Endothelial cell (in vitro differentiated cells): ENCODE measurements around the gene GAGE10. TPM values are rescaled to one million over a fixed set of nuclear protein-coding genes. Genes with fewer than 3 reads are reported as not detected.

Experiments used
- DNase-seq: peaks from one replicate; pipeline ENCODE4 v3.0.0; 2021; ENCODE audit warnings: low spot score
- H3K27ac Mint-ChIP-seq: one replicate; pipeline ENCODE4 v1.8.0; 2021; ENCODE audit warnings: mixed read lengths, inconsistent platforms; ENCODE audit not compliant: unreplicated experiment
- H3K27me3 Mint-ChIP-seq: one replicate; pipeline ENCODE4 v1.8.0; 2021; ENCODE audit warnings: mild to moderate bottlenecking, moderate library complexity, mixed read lengths, inconsistent platforms; ENCODE audit not compliant: unreplicated experiment
- H3K36me3 Mint-ChIP-seq: one replicate; pipeline ENCODE4 v1.8.0; 2021; ENCODE audit warnings: mild to moderate bottlenecking, low read depth, mixed read lengths, inconsistent platforms; ENCODE audit not compliant: unreplicated experiment
- H3K4me1 Mint-ChIP-seq: one replicate; pipeline ENCODE4 v1.8.0; 2021; ENCODE audit warnings: mild to moderate bottlenecking, mixed read lengths, inconsistent platforms; ENCODE audit not compliant: unreplicated experiment
- H3K4me3 Mint-ChIP-seq: one replicate; pipeline ENCODE4 v1.8.0; 2021; ENCODE audit warnings: mild to moderate bottlenecking, mixed read lengths, inconsistent platforms; ENCODE audit not compliant: unreplicated experiment
- H3K9me3 Mint-ChIP-seq: one replicate; pipeline ENCODE4 v1.8.0; 2021; ENCODE audit warnings: mixed read lengths, inconsistent platforms; ENCODE audit not compliant: unreplicated experiment
- total RNA-seq: library from RNA; stranded (reverse); fragmentation: NEBNext Ultra II Directional; extraction: Animal tissue kit (Norgen Biotek cat#: 25700); gene quantifications from one replicate; pipeline ENCODE4 v1.2.1, GENCODE V29; 2021; ENCODE audit not compliant: unreplicated experiment
- TF ChIP-seq, protein P1 (sequence below): fragments of 200-600 bp; sonication (generic); IDR thresholded peaks from one replicate; pipeline ENCODE4 v1.5.0; 2021; ENCODE audit warnings: antibody characterized with exemption; ENCODE audit not compliant: unreplicated experiment

Gene GAGE10
- total RNA-seq, 1 donor from 2014 or later, result not detected

DNA sequence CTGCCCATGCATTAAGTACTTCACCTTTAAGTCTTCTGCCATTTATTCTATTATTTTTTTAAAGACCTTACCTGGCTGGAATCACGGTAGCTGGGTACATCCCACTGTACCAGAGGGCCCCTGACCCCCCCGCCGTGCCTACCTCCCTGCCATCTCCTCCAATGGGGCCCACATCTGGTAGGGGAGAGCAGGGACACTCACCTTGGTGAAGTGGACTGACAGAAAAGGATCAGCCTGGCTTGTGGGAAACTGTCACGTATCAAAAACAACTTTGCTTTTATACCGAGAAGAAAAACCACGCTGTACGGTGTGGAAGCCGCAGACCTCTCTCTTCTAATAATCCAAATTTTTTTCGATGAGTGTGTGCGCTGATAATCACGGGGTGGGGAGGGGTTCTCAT lies 39.0 kb upstream of the GAGE10 start, which contains the start of gene FOXP3:
Gene FOXP3 (minus strand): TSS at position 251 of the 400 bp plus-strand sequence. CDS start 6,205 bp downstream, outside the sequence.
- Mint-ChIP-seq H3K9me3 (no peaks in the 10 kb centered on the region), H3K4me1 (peaks cover 13% of the 10 kb centered on the region), H3K27ac (no peak within 1 kb of the TSS), H3K4me3 (no peak within 1 kb of the TSS), H3K36me3 (peaks cover 4% of the 10 kb centered on the region), H3K27me3 (peaks cover 16% of the 10 kb centered on the region)
- TF ChIP-seq, protein P1, sequence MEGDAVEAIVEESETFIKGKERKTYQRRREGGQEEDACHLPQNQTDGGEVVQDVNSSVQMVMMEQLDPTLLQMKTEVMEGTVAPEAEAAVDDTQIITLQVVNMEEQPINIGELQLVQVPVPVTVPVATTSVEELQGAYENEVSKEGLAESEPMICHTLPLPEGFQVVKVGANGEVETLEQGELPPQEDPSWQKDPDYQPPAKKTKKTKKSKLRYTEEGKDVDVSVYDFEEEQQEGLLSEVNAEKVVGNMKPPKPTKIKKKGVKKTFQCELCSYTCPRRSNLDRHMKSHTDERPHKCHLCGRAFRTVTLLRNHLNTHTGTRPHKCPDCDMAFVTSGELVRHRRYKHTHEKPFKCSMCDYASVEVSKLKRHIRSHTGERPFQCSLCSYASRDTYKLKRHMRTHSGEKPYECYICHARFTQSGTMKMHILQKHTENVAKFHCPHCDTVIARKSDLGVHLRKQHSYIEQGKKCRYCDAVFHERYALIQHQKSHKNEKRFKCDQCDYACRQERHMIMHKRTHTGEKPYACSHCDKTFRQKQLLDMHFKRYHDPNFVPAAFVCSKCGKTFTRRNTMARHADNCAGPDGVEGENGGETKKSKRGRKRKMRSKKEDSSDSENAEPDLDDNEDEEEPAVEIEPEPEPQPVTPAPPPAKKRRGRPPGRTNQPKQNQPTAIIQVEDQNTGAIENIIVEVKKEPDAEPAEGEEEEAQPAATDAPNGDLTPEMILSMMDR, result no peak
- DNase-seq, result no peak

DNA sequence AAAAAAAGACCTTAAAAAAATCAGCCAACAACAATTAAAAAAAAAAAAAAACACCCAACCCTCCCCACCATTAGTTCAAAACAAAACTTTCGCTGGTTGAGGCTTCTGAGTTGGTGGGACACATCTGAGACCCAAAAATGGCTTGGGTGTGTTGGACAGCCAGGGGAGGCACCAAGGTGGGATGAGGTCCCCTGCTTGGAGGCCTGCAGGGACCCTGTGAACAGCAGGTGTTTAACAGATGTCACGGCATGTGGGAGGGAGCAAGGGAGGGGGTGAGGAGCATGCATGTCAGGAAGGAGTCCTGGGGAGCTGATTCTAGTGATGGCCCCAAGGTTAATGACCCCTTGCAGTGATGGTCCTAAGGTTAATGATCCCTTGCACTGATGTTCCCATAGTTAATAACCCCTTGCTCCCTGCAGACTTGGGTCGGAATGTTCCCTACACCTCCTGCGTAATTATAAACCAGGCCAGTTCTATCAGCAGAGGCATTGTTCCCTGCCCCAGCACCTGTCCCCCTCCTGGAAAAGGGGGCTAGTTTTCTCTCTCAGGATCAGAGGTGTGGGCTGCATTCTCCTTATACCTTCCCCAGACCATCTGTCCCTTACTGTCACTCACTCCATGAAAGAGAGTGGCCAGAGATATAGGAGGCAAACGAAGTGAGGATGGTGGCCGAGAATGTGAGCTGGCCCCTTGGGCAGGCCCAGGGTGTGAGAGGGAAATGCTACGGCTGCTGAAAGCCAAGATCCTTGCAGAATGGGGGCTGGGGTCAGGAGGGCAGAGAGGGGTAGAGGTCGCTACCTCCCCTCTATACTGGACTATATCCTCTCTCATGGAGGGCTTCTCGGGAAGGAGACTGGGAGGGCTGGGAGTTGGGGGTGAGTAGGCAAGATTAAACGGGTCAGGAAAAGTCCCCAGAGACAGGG lies 36.7 kb upstream of the GAGE10 start:
- TF ChIP-seq, protein P1, result no peak
- peaks cover 4% of the 10 kb centered on the region for H3K36me3 Mint-ChIP-seq
- no peaks in the 10 kb centered on the region for H3K9me3 Mint-ChIP-seq
- DNase-seq, result no peak
- H3K27me3 Mint-ChIP-seq, result peaks cover 17% of the 10 kb centered on the region
- no peak overlapping the region for H3K4me3 Mint-ChIP-seq
- H3K4me1 Mint-ChIP-seq, result peaks cover 18% of the 10 kb centered on the region
- no peak overlapping the region for H3K27ac Mint-ChIP-seq

DNA sequence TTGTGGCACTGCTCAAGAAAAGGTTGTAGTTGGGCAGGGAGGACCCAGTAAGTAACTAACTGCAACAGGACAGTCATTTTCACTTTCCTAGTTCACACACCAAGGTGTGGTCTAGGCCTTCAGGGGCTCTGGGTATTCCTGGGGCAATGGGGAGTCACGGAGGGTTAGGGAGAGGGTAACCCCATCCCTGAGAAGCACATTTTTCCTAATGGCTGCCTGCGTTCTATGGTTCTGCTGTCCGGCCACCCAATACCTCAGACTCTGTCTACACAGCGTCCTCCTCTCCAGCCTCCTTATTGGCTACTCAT lies 34.8 kb upstream of the GAGE10 start:
- no peak for DNase-seq
- H3K27ac Mint-ChIP-seq, result peak overlapping the region; percentile 100
- peaks cover 4% of the 10 kb centered on the region for H3K36me3 Mint-ChIP-seq
- peak overlapping the region; percentile 99 for H3K4me3 Mint-ChIP-seq
- H3K9me3 Mint-ChIP-seq, result no peaks in the 10 kb centered on the region
- H3K4me1 Mint-ChIP-seq, result peaks cover 24% of the 10 kb centered on the region
- peaks cover 14% of the 10 kb centered on the region for H3K27me3 Mint-ChIP-seq
- TF ChIP-seq, protein P1, result no peak

DNA sequence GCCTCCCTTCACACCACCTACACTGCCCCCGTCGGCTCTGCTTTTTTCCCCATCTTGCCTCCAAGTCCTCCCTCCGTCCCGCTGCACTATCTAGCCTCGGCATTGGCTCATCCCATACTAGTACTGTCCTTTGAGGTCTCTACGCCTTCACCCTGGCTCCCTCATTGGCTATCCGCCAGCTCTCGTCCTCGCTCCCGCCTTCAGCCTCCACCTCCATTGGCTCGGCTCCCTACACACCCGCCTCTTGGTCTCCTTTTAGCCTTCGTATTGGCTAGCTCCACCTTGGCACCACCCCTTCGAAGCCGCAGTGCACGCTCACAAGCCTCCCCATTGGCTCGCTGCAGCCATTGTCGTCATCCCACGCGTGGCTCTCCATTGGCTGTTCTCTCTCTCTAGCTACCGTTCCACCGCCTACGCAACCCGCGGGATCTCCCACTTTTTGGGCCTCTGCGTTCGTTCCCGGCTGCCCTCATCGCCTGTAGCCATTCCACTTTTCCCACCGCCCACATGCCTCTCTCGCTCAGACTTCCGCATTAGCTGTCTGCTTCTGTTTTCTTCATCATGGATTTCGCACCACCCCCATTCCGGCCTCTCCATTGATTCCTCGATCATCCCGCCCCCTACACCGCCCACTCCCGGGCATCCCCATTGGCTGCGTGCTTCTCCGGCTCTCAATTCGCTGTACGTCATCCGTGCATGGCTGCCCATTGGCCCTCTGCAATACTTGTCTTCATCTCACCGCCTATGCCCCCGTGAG lies 34.3 kb upstream of the GAGE10 start:
- Mint-ChIP-seq H3K9me3 (no peaks in the 10 kb centered on the region), H3K27ac (peak overlapping the region; percentile 100), H3K4me3 (peak overlapping the region; percentile 99), H3K36me3 (peaks cover 4% of the 10 kb centered on the region), H3K27me3 (peaks cover 13% of the 10 kb centered on the region), H3K4me1 (peaks cover 24% of the 10 kb centered on the region)
- DNase-seq, result peak; percentile 78
- TF ChIP-seq, protein P1, result no peak
